WI38 (cell line): ENCODE data around the gene ABCF1.

Experiments
- H3K4me3 ChIP-seq: 2 replicates; pipeline ENCODE4 v1.5.1; 2011; ENCODE audit warnings: low read depth, mild to moderate bottlenecking, control low read depth, low read length
- CTCF ChIP-seq: IDR thresholded peaks from 2 replicates; pipeline ENCODE4 v1.5.1; 2012; ENCODE audit warnings: low read depth, mild to moderate bottlenecking, control low read depth, low read length

Gene ABCF1

GRCh38 chr6:30613251-30614043 is 42.2 kb downstream of the ABCF1 start:
- TF ChIP-seq CTCF, result no peak
- no peak overlapping the region for H3K4me3 ChIP-seq

GRCh38 chr6:30614044-30614842 is 43.0 kb downstream of the ABCF1 start:
- no peak for TF ChIP-seq CTCF
- peak overlapping the region; percentile 97 for H3K4me3 ChIP-seq

GRCh38 chr6:30614843-30615218 is 43.6 kb downstream of the ABCF1 start:
- H3K4me3 ChIP-seq, result peak overlapping the region; percentile 97
- TF ChIP-seq CTCF, result no peak

GRCh38 chr6:30615219-30615957 is 44.1 kb downstream of the ABCF1 start:
- no peak for TF ChIP-seq CTCF
- H3K4me3 ChIP-seq, result peak overlapping the region; percentile 97

GRCh38 chr6:30615958-30616810 is 44.9 kb downstream of the ABCF1 start:
- no peak for TF ChIP-seq CTCF
- H3K4me3 ChIP-seq, result peak overlapping the region; percentile 97

GRCh38 chr6:30616811-30617564 is 45.7 kb downstream of the ABCF1 start, which contains the start of gene PPP1R10:
TSS of gene PPP1R10 (minus strand) at chr6:30617243. CDS start at chr6:30609944, 7,299 bp downstream.
- TF ChIP-seq CTCF, result no peak
- peak within 1 kb of the TSS; percentile 97 for H3K4me3 ChIP-seq
